ENCODE results near the gene WNT11.

DNA sequence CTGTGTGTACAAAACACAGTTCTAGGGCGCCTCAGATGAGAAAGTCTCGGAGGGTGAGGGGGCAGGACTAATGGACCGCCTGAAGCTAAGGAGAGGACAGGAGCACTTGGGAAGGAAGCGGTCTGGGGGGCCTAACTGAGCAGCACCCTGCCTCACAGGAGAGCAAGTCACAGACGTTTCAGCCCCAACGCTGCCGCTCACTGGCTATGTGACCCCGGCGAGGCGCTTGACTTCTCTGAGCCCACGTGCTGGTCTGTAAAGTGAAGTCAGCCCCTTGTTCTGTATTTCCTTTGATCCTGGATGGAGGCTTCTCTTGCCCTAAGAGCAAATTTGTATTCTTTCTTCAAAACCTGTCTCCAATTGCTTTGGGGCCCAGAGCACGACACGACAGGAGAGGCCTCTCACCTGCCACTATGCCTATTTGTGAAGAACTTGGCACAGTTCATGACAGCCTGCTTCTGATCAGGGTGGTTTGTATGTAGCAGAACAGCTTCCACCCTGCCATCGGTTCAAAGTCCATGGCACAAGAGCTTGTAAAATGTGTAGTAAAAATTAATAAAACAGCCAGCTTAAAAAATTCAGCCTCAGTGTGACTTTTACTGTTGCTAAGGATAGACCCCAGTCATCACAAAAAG lies 59.1 kb downstream of the WNT11 start:
- TF ChIP-seq YY1 (IDR thresholded peaks at IDR 0.05; ENCODE audit: insufficient read depth, insufficient read length), result no peak
- no peak for TF ChIP-seq SUZ12 (IDR thresholded peaks at IDR 0.05; ENCODE audit: extremely low read depth, insufficient read depth, insufficient read length)
- TF ChIP-seq ZNF274 (IDR thresholded peaks at IDR 0.05; ENCODE audit: low read depth, low read length), result no peak
